Measurements from ENCODE around the gene CFAP20DC.
"Not testable (repeated sequence)": the region's sequence is repeated elsewhere in the genome, so short reads cannot be mapped to it uniquely, and the experiment has no call there.

CFAP20DC gene

GRCh38 chr3:58725326-58725853, 324.4 kb downstream of the CFAP20DC start:
- Histone ChIP-seq H3K9ac (ENCODE audit: low read length) (no peak overlapping the region), H3K27ac (ENCODE audit: low read depth, low read length) (no peak overlapping the region), H3K4me1 (ENCODE audit: insufficient read depth, low read length) (peaks cover 4% of the 10 kb centered on the region), H3K4me3 (ENCODE audit: low read depth in 1 of 2, low read length in 2 of 2) (no peak overlapping the region), H3K9me3 (ENCODE audit: low read length) (no peaks in the 10 kb centered on the region), H3K27me3 (ENCODE audit: control insufficient read depth in 1 of 2, insufficient read depth in 2 of 2, low read length in 2 of 2) (no peaks in the 10 kb centered on the region), H3K36me3 (ENCODE audit: insufficient read depth, low read length) (no peaks in the 10 kb centered on the region)

GRCh38 chr3:58724336-58724735, 325.5 kb downstream of the CFAP20DC start:
- Histone ChIP-seq H3K27ac (ENCODE audit: low read depth, low read length) (no peak overlapping the region), H3K4me3 (ENCODE audit: low read depth in 1 of 2, low read length in 2 of 2) (no peak overlapping the region), H3K4me1 (ENCODE audit: insufficient read depth, low read length) (peaks cover 4% of the 10 kb centered on the region), H3K9me3 (ENCODE audit: low read length) (no peaks in the 10 kb centered on the region), H3K9ac (ENCODE audit: low read length) (no peak overlapping the region), H3K36me3 (ENCODE audit: insufficient read depth, low read length) (no peaks in the 10 kb centered on the region), H3K27me3 (ENCODE audit: control insufficient read depth in 1 of 2, insufficient read depth in 2 of 2, low read length in 2 of 2) (no peaks in the 10 kb centered on the region)

DNA sequence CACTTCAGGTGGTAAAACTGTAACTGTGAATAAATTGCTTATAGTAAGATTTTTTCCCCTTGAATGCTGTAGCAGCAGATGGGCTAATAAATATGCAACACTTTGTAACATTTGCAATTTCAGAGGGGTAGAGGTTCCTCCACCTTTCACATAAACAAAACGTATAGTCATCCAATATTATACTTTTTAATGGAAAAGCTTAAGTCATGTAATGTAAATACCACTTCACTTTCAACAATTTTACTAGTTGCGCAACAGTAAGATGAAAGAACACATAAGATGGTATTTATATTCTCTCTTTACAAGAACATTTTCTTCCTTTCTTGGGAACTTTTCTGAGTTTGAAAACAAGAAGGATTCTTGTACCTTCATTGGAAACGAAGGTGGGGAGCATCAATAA, 326.7 kb downstream of the CFAP20DC start:
- Histone ChIP-seq H3K4me3 (ENCODE audit: low read depth in 1 of 2, low read length in 2 of 2) (no peak overlapping the region), H3K27ac (ENCODE audit: low read depth, low read length) (no peak overlapping the region), H3K27me3 (ENCODE audit: control insufficient read depth in 1 of 2, insufficient read depth in 2 of 2, low read length in 2 of 2) (no peaks in the 10 kb centered on the region), H3K9me3 (ENCODE audit: low read length) (no peaks in the 10 kb centered on the region), H3K4me1 (ENCODE audit: insufficient read depth, low read length) (peaks cover 4% of the 10 kb centered on the region), H3K36me3 (ENCODE audit: insufficient read depth, low read length) (no peaks in the 10 kb centered on the region), H3K9ac (ENCODE audit: low read length) (no peak overlapping the region)

DNA sequence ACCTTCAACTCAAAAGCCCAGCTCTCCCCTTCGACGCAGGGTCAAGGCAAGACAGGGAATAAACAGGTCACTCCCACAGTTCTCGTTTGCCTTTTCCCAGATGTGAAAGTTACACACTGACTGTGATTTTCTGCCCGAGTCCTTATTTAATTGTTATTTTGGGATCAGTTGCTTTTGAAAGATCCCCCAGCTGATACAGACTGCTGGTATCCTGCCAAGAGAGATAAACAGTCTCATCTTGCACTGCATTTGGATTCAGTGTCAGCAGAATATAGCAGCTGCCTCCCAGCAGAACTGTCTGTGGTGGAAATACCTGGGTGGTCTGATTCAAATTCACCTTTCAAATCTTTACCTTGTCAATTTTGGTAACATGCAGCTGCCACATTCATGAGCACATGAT, 327.3 kb downstream of the CFAP20DC start:
- no peak overlapping the region for H3K27ac ChIP-seq (ENCODE audit: low read depth, low read length)
- H3K4me1 ChIP-seq (ENCODE audit: insufficient read depth, low read length) = peaks cover 4% of the 10 kb centered on the region
- H3K4me3 ChIP-seq (ENCODE audit: low read depth in 1 of 2, low read length in 2 of 2) = no peak overlapping the region
- H3K9me3 ChIP-seq (ENCODE audit: low read length) = no peaks in the 10 kb centered on the region
- no peaks in the 10 kb centered on the region for H3K36me3 ChIP-seq (ENCODE audit: insufficient read depth, low read length)
- no peaks in the 10 kb centered on the region for H3K27me3 ChIP-seq (ENCODE audit: control insufficient read depth in 1 of 2, insufficient read depth in 2 of 2, low read length in 2 of 2)
- no peak overlapping the region for H3K9ac ChIP-seq (ENCODE audit: low read length)

DNA sequence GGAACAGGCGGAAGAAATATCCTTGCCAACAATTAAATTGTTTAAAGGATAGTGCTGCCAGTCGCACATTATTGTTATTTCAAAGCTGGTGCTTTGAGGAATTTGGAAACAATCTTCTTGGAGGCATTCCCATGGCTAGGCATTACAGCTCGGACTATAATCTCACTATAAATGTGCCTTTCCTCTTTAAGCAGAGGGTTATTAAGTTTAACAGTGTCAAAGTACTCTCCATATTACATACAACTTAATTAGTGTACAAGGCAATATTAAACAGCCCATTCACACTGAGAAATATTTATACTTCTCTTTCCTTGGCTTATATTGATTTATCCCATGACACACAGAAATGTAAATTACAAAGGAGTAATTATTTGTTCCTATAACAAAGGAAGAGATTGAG, 329.3 kb downstream of the CFAP20DC start:
- H3K36me3 ChIP-seq (ENCODE audit: insufficient read depth, low read length) = no peaks in the 10 kb centered on the region
- H3K27me3 ChIP-seq (ENCODE audit: control insufficient read depth in 1 of 2, insufficient read depth in 2 of 2, low read length in 2 of 2) = no peaks in the 10 kb centered on the region
- H3K4me1 ChIP-seq (ENCODE audit: insufficient read depth, low read length) = peaks cover 4% of the 10 kb centered on the region
- H3K4me3 ChIP-seq (ENCODE audit: low read depth in 1 of 2, low read length in 2 of 2) = no peak overlapping the region
- H3K9me3 ChIP-seq (ENCODE audit: low read length) = no peaks in the 10 kb centered on the region
- H3K9ac ChIP-seq (ENCODE audit: low read length) = no peak overlapping the region
- no peak overlapping the region for H3K27ac ChIP-seq (ENCODE audit: low read depth, low read length)

- H3K9ac ChIP-seq (ENCODE audit: low read length) = no peak overlapping the region
- H3K4me1 ChIP-seq (ENCODE audit: insufficient read depth, low read length) = peaks cover 4% of the 10 kb centered on the region
- no peaks in the 10 kb centered on the region for H3K27me3 ChIP-seq (ENCODE audit: control insufficient read depth in 1 of 2, insufficient read depth in 2 of 2, low read length in 2 of 2)
- H3K9me3 ChIP-seq (ENCODE audit: low read length) = no peaks in the 10 kb centered on the region
- no peaks in the 10 kb centered on the region for H3K36me3 ChIP-seq (ENCODE audit: insufficient read depth, low read length)
- H3K4me3 ChIP-seq (ENCODE audit: low read depth in 1 of 2, low read length in 2 of 2) = no peak overlapping the region
- no peak overlapping the region for H3K27ac ChIP-seq (ENCODE audit: low read depth, low read length)
Observed at GRCh38 chr3:58719684-58720083, 330.1 kb downstream of the CFAP20DC start.

GRCh38 chr3:58713715-58714401, 336.0 kb downstream of the CFAP20DC start:
- Histone ChIP-seq H3K27ac (ENCODE audit: low read depth, low read length) (no peak overlapping the region), H3K27me3 (ENCODE audit: control insufficient read depth in 1 of 2, insufficient read depth in 2 of 2, low read length in 2 of 2) (no peaks in the 10 kb centered on the region), H3K9ac (ENCODE audit: low read length) (no peak overlapping the region), H3K4me3 (ENCODE audit: low read depth in 1 of 2, low read length in 2 of 2) (no peak overlapping the region), H3K36me3 (ENCODE audit: insufficient read depth, low read length) (no peaks in the 10 kb centered on the region), H3K9me3 (ENCODE audit: low read length) (no peaks in the 10 kb centered on the region), H3K4me1 (ENCODE audit: insufficient read depth, low read length) (no peaks in the 10 kb centered on the region)

GRCh38 chr3:58711871-58712270, 338.0 kb downstream of the CFAP20DC start:
- Histone ChIP-seq H3K4me1 (ENCODE audit: insufficient read depth, low read length) (no peaks in the 10 kb centered on the region), H3K4me3 (ENCODE audit: low read depth in 1 of 2, low read length in 2 of 2) (no peak overlapping the region), H3K27me3 (ENCODE audit: control insufficient read depth in 1 of 2, insufficient read depth in 2 of 2, low read length in 2 of 2) (no peaks in the 10 kb centered on the region), H3K9ac (ENCODE audit: low read length) (no peak overlapping the region), H3K27ac (ENCODE audit: low read depth, low read length) (no peak overlapping the region), H3K9me3 (ENCODE audit: low read length) (no peaks in the 10 kb centered on the region), H3K36me3 (ENCODE audit: insufficient read depth, low read length) (no peaks in the 10 kb centered on the region)

DNA sequence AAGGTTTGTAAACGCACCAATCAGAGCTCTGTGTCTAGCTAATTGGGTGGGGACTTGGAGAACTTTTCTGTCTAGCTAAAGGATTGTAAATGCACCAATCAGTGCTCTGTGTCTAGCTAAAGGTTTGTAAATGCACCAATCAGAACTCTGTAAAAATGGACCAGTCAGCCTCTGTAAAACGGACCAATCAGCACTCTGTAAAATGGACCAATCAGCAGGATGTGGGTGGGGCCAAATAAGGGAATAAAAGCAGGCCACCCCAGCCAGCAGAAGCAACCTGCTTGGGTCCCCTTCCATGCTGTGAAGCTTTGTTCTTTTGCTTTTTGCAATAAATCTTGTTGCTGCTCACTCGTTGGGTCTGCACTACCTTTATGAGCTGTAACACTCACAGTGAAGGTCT, 340.8 kb downstream of the CFAP20DC start:
- not testable (repeated sequence) for H3K4me3 ChIP-seq (ENCODE audit: low read depth in 1 of 2, low read length in 2 of 2); H3K36me3 ChIP-seq (ENCODE audit: insufficient read depth, low read length); H3K27me3 ChIP-seq (ENCODE audit: control insufficient read depth in 1 of 2, insufficient read depth in 2 of 2, low read length in 2 of 2); H3K27ac ChIP-seq (ENCODE audit: low read depth, low read length); H3K4me1 ChIP-seq (ENCODE audit: insufficient read depth, low read length); H3K9me3 ChIP-seq (ENCODE audit: low read length); H3K9ac ChIP-seq (ENCODE audit: low read length)

DNA sequence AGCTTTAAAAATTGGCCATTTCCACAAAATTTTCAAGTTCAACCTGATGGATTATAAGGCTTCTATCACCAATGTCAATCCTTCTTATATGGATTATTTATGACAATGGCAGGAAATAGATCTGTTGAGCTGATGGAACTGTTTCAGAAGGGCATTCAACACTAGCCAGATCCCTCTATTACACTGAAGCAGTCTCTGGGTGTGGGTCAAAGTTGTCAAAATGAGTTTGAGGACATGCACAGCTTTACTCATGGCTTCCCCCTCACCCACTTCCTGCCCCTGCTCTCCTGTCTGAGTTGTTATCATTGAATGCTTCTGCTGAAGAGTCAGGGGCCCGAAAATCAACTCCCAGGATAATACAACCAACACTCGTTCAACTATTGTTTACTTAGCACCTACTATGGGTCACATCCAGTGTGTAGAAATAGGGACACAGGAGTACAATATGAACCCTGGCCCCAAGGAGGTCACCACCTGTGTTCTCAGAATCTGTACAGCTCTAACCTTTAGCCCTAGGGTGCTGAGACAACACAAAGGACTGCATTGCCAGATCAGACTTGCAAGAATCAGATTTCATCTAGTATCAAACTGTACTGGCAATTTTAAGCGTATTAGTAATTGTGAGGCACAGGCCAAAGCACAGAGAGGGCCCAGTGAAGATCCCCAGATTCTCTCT, 341.6 kb downstream of the CFAP20DC start:
- Histone ChIP-seq H3K4me1 (ENCODE audit: insufficient read depth, low read length) (no peaks in the 10 kb centered on the region), H3K27me3 (ENCODE audit: control insufficient read depth in 1 of 2, insufficient read depth in 2 of 2, low read length in 2 of 2) (no peaks in the 10 kb centered on the region), H3K9me3 (ENCODE audit: low read length) (no peaks in the 10 kb centered on the region), H3K4me3 (ENCODE audit: low read depth in 1 of 2, low read length in 2 of 2) (no peak overlapping the region), H3K27ac (ENCODE audit: low read depth, low read length) (no peak overlapping the region), H3K9ac (ENCODE audit: low read length) (no peak overlapping the region), H3K36me3 (ENCODE audit: insufficient read depth, low read length) (no peaks in the 10 kb centered on the region)

DNA sequence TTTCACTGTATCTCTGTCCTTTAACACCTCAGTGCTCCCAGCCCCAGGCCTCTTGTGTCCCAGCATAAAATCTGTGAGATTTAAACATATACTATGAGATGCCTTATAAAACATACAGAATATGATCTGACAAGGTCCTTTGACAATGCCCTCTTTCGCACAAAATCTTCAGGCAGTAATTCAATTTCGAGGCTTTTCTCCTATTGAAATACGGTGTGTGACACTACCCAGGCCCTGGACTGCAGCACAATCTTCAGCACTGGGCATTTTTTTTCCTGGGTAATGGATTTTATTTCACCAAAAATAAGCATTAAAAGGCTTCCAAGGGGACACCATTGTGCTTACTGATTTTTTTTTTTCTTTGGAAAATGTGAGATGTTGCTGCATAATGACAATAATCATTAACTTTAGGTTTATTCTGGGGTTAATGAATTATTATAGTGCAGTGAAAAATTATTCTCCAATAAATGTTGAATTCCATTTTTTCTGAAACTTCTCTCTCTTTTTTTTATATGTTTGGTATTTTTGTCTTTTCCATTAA, 342.4 kb downstream of the CFAP20DC start:
- no peaks in the 10 kb centered on the region for H3K4me1 ChIP-seq (ENCODE audit: insufficient read depth, low read length)

More for the DNA sequence above, 342.4 kb downstream of the CFAP20DC start:
- no peak overlapping the region for H3K9ac ChIP-seq (ENCODE audit: low read length)
- no peaks in the 10 kb centered on the region for H3K9me3 ChIP-seq (ENCODE audit: low read length)
- H3K36me3 ChIP-seq (ENCODE audit: insufficient read depth, low read length) = no peaks in the 10 kb centered on the region
- no peak overlapping the region for H3K4me3 ChIP-seq (ENCODE audit: low read depth in 1 of 2, low read length in 2 of 2)
- no peaks in the 10 kb centered on the region for H3K27me3 ChIP-seq (ENCODE audit: control insufficient read depth in 1 of 2, insufficient read depth in 2 of 2, low read length in 2 of 2)
- no peak overlapping the region for H3K27ac ChIP-seq (ENCODE audit: low read depth, low read length)
